HG03565 (cell line): ENCODE measurements around the gene MYBPC2.
A peak's percentile ranks its signal among the peaks of the same experiment; 100 is the strongest.
"Not testable (repeated sequence)": the region's sequence is repeated elsewhere in the genome, so short reads cannot be mapped to it uniquely, and the experiment has no call there.

Experiments used
- ATAC-seq: cut with Tn5 transposase; IDR thresholded peaks from one replicate; pipeline ENCODE4 v1.9.1; 2021; ENCODE audit warnings: mild to moderate bottlenecking, moderate library complexity; ENCODE audit not compliant: unreplicated experiment

MYBPC2 gene

DNA sequence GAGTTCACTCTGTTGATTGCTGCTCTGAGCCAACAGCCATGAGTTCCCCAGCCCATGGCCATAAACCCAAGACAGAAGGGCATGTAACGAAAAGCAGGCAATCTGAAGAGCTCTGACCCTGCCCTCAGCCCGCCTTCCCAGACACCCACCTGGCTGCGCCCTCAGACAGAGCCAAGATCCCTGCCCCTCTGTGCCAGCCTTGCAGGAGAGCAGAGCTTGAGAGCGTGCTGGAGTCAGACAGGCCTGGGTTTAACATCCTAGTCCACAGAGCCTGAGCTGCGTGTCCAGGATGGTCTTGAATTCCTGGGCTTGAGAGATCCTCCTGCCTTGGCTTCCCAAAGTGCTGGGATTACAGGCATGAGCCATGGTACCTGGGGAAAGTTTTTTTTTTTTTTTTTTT lies 24.6 kb downstream of the MYBPC2 start:
- ATAC-seq, result no peak

DNA sequence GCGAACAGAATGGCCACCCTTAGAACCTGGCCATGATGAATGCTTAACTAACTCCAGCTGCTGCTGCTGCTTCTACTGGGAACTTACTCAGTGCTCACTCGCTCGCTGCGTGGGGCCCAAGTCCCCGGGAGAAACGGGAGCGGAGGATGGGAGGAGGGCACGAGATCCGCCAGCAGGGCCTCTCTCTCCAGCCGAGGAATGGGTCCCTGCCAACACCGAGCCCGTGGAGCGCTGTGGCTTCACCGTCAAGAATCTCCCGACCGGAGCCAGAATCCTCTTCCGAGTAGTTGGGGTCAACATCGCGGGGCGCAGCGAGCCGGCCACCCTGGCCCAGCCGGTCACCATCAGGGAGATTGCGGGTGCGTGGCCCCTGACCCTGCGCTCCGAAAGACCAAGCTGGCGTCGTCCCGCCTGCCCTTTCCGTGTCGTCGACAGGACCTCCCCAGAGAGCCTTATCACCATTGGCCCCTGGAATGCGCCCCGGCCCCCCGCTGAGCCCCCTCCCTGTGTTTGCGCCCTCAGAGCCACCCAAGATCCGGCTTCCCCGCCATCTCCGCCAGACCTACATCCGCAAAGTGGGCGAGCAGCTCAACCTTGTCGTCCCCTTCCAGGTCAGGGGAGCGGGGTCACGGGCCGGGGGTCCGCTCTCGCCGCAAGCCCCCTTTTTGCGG lies 25.8 kb downstream of the MYBPC2 start:
- no peak for ATAC-seq

- no peak for ATAC-seq
Measured at GRCh38 chr19:50459067-50459456, 26.4 kb downstream of the MYBPC2 start.

DNA sequence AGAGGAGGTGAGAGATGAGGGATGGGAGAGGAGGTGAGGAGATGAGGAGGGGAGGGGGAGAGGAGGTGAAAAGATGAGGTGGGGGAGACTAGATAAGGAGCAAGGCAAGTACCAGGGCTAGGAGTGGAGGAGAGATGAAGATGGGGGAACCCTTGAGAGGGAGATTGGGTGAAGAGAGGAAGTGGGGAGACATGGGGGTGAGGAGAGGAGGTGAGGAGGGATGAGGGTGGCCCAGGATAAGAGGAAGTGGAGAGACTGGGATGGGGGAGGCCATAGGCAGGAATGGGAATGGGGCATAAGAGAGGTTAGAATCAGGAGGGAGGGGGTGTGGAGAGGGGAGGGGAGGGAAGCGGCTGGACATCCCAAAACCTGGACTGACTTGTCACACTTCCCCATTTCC lies 26.9 kb downstream of the MYBPC2 start:
- ATAC-seq, result no peak

DNA sequence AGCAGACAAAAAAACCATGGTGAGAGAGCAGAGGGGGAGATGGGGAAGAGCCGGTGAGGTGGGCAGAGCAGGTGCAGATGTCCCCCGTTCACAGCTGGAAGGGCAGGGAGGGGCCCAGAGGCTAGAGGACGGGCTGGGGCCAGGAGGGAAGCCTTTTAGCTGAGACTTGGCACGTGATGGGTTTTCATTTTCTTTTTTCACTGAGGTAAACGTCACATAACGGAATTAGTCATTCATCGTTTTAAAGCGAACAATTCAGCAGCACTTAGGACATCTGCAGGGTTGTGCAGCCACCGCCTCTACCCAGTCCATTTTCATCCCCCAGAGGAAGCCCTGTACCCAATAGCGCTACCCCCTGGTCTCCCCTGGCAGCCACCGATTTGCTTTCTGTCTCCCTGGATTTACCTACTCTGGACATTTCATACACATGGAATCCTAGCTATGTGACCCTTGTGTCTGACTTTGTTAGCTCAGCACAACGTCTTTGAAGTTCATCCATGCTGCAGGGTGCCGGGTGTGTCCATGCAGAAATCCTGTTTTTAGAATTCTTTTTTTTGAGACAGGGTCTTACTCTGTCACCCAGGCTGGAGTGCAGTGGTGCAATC lies 27.6 kb downstream of the MYBPC2 start:
- ATAC-seq, result peak; percentile 38

- ATAC-seq, result peak; percentile 50
Measured at GRCh38 chr19:50461066-50461875, 28.6 kb downstream of the MYBPC2 start.

GRCh38 chr19:50462970-50463369 lies 30.3 kb downstream of the MYBPC2 start:
- no peak for ATAC-seq

DNA sequence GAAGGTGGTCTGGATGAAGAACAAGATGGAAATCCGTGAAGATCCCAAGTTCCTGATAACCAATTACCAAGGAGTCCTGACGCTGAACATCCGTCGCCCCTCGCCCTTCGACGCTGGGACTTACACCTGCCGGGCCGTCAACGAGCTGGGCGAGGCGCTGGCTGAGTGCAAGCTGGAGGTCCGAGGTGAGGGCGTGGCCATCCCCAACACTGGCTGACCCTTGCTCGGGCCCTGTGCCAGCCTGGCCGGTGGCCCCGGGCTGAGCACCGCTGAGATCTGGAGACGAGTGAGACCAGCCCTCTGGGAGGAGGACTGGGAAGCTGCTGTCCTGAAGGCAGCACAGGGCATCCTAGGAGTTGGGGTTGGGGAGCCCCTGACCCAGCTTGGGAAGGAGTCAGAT lies 31.7 kb downstream of the MYBPC2 start:
- no peak for ATAC-seq

GRCh38 chr19:50465000-50465399 lies 32.3 kb downstream of the MYBPC2 start:
- no peak for ATAC-seq

GRCh38 chr19:50465986-50466705 lies 33.5 kb downstream of the MYBPC2 start:
- ATAC-seq, result no peak

- ATAC-seq, result no peak
Measured at GRCh38 chr19:50466706-50467039, 34.0 kb downstream of the MYBPC2 start.

DNA sequence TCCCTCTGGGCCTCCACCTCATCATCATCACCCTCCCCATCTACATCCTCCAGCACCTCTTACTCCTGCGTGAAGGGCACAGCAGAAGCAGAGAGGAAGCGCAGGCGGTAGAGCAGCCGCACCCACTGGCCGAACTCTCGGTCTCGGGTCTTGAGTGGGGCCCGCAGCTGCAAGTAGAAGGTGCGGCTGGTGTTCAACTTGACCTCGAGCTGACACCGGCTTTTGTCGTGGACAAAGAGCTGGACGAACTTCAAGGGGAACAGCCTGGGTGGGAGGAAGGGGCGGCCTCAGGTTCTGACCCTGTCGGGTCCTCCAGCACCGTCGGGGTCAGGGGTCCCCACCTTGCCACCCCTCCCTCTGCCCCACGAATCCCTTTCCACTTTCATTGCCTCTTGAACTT lies 34.9 kb downstream of the MYBPC2 start:
- ATAC-seq, result no peak

DNA sequence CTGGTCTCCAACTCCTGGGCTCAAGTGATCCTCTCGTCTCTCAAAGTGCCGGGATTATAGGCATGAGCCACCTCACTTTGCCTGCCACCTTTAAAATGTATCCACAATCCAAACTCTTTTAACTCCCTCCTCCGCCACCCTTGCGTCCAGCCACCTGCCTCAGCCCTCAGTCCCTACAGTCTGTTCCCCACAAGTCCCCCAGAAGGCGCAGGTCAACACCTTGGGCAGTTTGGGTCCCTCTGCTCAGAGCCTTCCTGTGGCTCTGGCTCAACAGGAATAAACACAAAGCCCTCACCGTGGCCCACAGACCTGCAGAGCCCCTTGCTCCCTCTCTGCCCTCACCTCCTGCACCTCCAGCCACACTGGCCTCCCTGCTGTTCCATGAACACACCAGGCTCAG lies 36.1 kb downstream of the MYBPC2 start:
- ATAC-seq, result no peak

DNA sequence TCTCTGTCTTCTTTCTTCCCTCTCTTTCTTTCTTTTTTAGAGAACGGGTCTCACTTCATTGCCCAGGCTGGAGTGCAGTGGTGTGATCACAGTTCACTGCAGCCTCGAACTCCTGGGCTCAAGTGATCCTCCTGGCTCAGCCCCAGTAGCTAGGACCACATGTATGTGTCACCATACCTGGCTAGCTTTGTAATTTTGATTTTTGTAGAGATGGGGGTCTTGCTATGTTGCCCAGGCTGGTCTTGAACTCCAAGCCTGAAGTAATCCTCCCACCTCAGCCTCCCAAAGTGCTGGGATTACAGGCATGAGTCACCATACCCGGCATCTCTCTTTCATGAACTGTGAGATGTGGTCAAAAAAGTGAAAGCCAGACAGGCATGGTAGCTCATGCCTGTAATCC lies 40.6 kb downstream of the MYBPC2 start:
- not testable (repeated sequence) for ATAC-seq

DNA sequence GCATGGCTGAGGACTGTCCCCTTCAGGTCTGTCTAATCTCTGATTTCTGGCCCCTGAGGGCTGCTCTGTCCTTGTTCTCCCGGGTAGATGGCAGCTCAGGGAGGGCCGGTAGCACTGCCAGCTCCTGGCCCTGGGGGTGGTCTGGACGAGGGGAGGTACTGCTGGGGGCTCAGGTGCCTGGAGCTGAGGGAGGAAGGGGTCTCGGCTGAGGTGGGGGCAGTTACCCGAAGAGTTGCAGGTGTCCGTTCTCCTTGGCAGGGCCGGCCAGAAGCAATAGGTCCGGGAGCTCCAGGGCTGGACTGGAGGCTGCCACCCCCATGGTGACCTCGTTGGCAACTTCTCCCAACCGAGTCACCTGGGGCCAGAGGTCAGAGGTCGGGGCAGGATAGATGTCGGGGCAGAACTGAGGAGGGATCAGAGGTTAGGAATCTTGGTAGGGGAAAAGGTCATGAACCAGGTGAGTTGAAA lies 42.4 kb downstream of the MYBPC2 start:
- ATAC-seq, result no peak

DNA sequence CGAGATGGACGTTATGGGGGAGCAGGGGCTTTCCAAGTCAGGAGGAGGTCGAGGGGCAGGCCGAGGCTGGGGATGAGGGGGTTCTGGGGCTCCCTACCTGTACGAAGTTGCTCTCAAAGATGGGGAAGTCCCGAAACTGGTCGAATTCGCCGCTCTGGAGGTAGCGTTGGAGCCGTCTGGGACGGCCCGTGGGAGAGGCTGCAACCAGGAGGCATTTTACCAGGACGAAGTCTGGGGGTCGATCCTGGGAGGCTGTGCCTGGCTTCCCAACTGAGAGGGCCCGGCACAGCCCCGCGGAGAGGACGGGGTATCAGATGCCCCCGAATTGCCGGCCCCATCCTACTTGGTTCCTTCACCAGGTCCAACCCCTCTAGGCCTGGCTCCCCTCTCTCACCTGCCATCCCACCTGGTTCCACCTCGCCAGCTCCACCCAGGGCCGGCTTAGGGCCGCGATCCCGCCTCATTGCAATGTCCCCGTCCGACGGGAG lies 43.1 kb downstream of the MYBPC2 start:
- ATAC-seq, result no peak

- peak; percentile 77 for ATAC-seq
Measured at GRCh38 chr19:50476224-50476906, 43.7 kb downstream of the MYBPC2 start, which contains the start of the genes EMC10 and GARIN5A. Gene EMC10, plus strand, starts transcription at chr19:50476507. Its CDS starts 38 bp downstream, at chr19:50476545. Gene GARIN5A, minus strand, starts transcription at chr19:50476848. Its CDS starts 460 bp downstream, at chr19:50476388.

GRCh38 chr19:50476907-50477238 lies 44.2 kb downstream of the MYBPC2 start:
- no peak for ATAC-seq

DNA sequence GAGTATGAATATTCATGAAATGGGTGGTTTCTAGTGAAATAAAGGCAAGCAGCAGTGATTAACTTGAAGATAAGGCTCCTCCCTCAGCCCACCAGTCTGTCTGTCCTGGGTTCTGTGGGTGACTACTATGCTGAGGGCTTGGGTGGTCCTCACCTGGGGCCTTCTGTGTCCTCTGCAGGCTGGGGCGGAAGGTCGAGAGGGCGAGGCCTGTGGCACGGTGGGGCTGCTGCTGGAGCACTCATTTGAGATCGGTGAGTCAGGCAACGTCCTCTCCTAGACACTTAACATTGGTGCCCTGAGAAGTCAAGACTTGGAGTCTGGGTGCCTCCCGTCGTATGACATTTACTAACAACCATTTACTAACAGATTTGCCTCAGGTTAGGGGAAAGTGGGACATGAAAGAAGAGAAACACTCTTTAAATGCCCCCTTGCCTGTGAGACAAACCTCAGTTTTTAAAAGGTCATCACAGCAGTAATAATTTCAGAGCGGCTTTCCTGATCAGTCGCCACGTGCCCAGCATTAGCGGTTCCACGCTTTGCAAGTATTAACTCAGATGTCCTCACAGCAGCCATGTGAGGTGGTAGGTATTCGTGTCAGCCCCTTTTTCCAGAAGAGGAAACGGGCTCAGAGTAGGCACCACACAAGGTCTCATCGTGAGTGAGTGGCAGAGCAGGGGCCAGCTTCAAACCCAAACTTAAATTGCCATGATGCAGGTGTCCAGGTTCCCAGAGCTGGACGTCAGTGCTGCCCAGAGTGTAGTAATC lies 45.2 kb downstream of the MYBPC2 start:
- ATAC-seq, result no peak
